Measurements from ENCODE around the gene CRACDL. TPM values are rescaled to one million over a fixed set of nuclear protein-coding genes. Genes with fewer than 3 reads are reported as not detected.
"Not testable (repeated sequence)": the region's sequence is repeated elsewhere in the genome, so short reads cannot be mapped to it uniquely, and the experiment has no call there.

CRACDL gene
- total RNA-seq, 2 experiments from 2014 or later: 0.36 to 1.5 TPM

- H3K27ac Mint-ChIP-seq: no peak overlapping the region
- Histone ChIP-seq H3K27ac (ENCODE audit: low read depth in 1 of 2, low read length in 2 of 2) (no peak overlapping the region), H3K36me3 (ENCODE audit: insufficient read depth, low read length) (no peaks in the 10 kb centered on the region), H3K9me3 (ENCODE audit: control insufficient read depth in 1 of 2, insufficient read depth in 1 of 2, low read length in 2 of 2) (peaks cover 8% of the 10 kb centered on the region in 2 experiments), H3K4me1 (ENCODE audit: insufficient read depth, low read length) (no peaks in the 10 kb centered on the region), H3K4me3 (ENCODE audit: low read length) (no peak overlapping the region), H3K27me3 (ENCODE audit: control insufficient read depth in 1 of 2, insufficient read depth in 2 of 2, low read length in 2 of 2) (peaks cover 0 to 3% of the 10 kb centered on the region in 2 experiments)
- peaks cover 11% of the 10 kb centered on the region for H3K27me3 Mint-ChIP-seq
- CTCF ChIA-PET: no interaction called here
- H3K36me3 Mint-ChIP-seq (ENCODE audit: low read depth): peaks cover 5% of the 10 kb centered on the region
- intact Hi-C loops (cut with DNase I, micrococcal nuclease): no loop called here
- TF ChIP-seq CTCF (IDR thresholded peaks at IDR 0.05): no peak
- no peak overlapping the region for H3K4me3 Mint-ChIP-seq
- no peaks in the 10 kb centered on the region for H3K9me3 Mint-ChIP-seq
- POLR2A ChIA-PET: no interaction called here
- ATAC-seq (ENCODE audit: poor library complexity) (no peak), DNase-seq (no peak)
- no peaks in the 10 kb centered on the region for H3K4me1 Mint-ChIP-seq (ENCODE audit: low read depth)
Measured at GRCh38 chr2:98880266-98881152, 55.5 kb downstream of the CRACDL start.

GRCh38 chr2:98877658-98878057 lies 58.4 kb downstream of the CRACDL start:
- H3K27me3 Mint-ChIP-seq; H3K4me1 ChIP-seq (ENCODE audit: insufficient read depth, low read length); DNase-seq; H3K36me3 Mint-ChIP-seq (ENCODE audit: low read depth); H3K9me3 ChIP-seq (ENCODE audit: control insufficient read depth in 1 of 2, insufficient read depth in 1 of 2, low read length in 2 of 2); H3K27ac ChIP-seq (ENCODE audit: low read depth in 1 of 2, low read length in 2 of 2); H3K4me3 Mint-ChIP-seq; H3K4me1 Mint-ChIP-seq (ENCODE audit: low read depth); H3K27me3 ChIP-seq (ENCODE audit: control insufficient read depth in 1 of 2, insufficient read depth in 2 of 2, low read length in 2 of 2); H3K36me3 ChIP-seq (ENCODE audit: insufficient read depth, low read length); H3K4me3 ChIP-seq (ENCODE audit: low read length); ATAC-seq (ENCODE audit: poor library complexity); H3K27ac Mint-ChIP-seq; POLR2A ChIA-PET; H3K9me3 Mint-ChIP-seq: not testable (repeated sequence)
- intact Hi-C loops (cut with DNase I, micrococcal nuclease): loop anchor here in 1 of 2 experiments (10.0 kb wide), 1 partner anchor 327 kb away; no protein-coding TSS in a partner anchor
- CTCF ChIA-PET: interaction anchor here (1.3 kb wide), 1 partner anchor 13 kb away, joined by 3 read pairs; no protein-coding TSS in a partner anchor

- H3K27me3 Mint-ChIP-seq: no peaks in the 10 kb centered on the region
- intact Hi-C loops (cut with DNase I, micrococcal nuclease): loop anchor here in 1 of 2 experiments (10.0 kb wide), 1 partner anchor 328 kb away; no protein-coding TSS in a partner anchor
- no peaks in the 10 kb centered on the region for H3K9me3 ChIP-seq (ENCODE audit: control insufficient read depth in 1 of 2, insufficient read depth in 1 of 2, low read length in 2 of 2)
- no peaks in the 10 kb centered on the region for H3K27me3 ChIP-seq (ENCODE audit: control insufficient read depth in 1 of 2, insufficient read depth in 2 of 2, low read length in 2 of 2)
- TF ChIP-seq CTCF (IDR thresholded peaks at IDR 0.05): no peak
- H3K9me3 Mint-ChIP-seq: no peaks in the 10 kb centered on the region
- ChIA-PET CTCF (interaction anchor here (1.3 kb wide), 1 partner anchor 14 kb away, joined by 3 read pairs; no protein-coding TSS in a partner anchor), POLR2A (no interaction called here)
- H3K4me3 ChIP-seq (ENCODE audit: low read length): no peak overlapping the region
- no peak overlapping the region for H3K27ac Mint-ChIP-seq
- no peak overlapping the region for H3K4me3 Mint-ChIP-seq
- H3K4me1 Mint-ChIP-seq (ENCODE audit: low read depth): no peaks in the 10 kb centered on the region
- H3K36me3 ChIP-seq (ENCODE audit: insufficient read depth, low read length): no peaks in the 10 kb centered on the region
- ATAC-seq (ENCODE audit: poor library complexity): no peak
- no peaks in the 10 kb centered on the region for H3K36me3 Mint-ChIP-seq (ENCODE audit: low read depth)
- no peak for DNase-seq
- no peaks in the 10 kb centered on the region for H3K4me1 ChIP-seq (ENCODE audit: insufficient read depth, low read length)
- H3K27ac ChIP-seq (ENCODE audit: low read depth in 1 of 2, low read length in 2 of 2): no peak overlapping the region
Measured at GRCh38 chr2:98876741-98877140, 59.3 kb downstream of the CRACDL start.

All from CD4-positive, alpha-beta T cell (primary cell).